Neural crest cell (in vitro differentiated cells): Measurements from ENCODE around the gene MORC4. TPM values are rescaled to one million over a fixed set of nuclear protein-coding genes. Genes with fewer than 3 reads are reported as not detected.
A peak's percentile ranks its signal among the peaks of the same experiment; 100 is the strongest.

Source experiments
- DNase-seq: peaks from one replicate; pipeline ENCODE4 v3.0.0; 2021; ENCODE audit warnings: low read depth, mixed read lengths, low spot score
- H3K27ac Mint-ChIP-seq: one replicate; pipeline ENCODE4 v1.8.0; 2021; ENCODE audit warnings: mild to moderate bottlenecking, mixed read lengths; ENCODE audit not compliant: unreplicated experiment
- H3K27me3 Mint-ChIP-seq: 2 replicates; pipeline ENCODE4 v1.8.0; 2021; ENCODE audit warnings: low read depth, mild to moderate bottlenecking, mixed read lengths
- H3K36me3 Mint-ChIP-seq: 2 replicates; pipeline ENCODE4 v1.8.0; 2021; ENCODE audit warnings: low read depth, mild to moderate bottlenecking, mixed read lengths
- H3K4me1 Mint-ChIP-seq: 2 replicates; pipeline ENCODE4 v1.8.0; 2021; ENCODE audit warnings: mixed read lengths
- H3K4me3 Mint-ChIP-seq: one replicate; pipeline ENCODE4 v1.8.0; 2021; ENCODE audit warnings: mild to moderate bottlenecking, mixed read lengths
- H3K9me3 Mint-ChIP-seq: 2 replicates; pipeline ENCODE4 v1.8.0; 2021; ENCODE audit warnings: mixed read lengths
- total RNA-seq: library from RNA; stranded (reverse); gene quantifications from 2 replicates; pipeline ENCODE4 v1.2.1, GENCODE V29; 2021
- TF ChIP-seq, protein P1 (sequence below): fragments of 200-600 bp; sonication (generic); conservative IDR thresholded peaks from 2 replicates; pipeline ENCODE4 v1.5.0; 2021; ENCODE audit warnings: antibody characterized with exemption, mild to moderate bottlenecking

The MORC4 gene
- total RNA-seq, 1 donor from 2014 or later: 10.1 TPM

- H3K36me3 Mint-ChIP-seq: no peaks in the 10 kb centered on the region
- no peaks in the 10 kb centered on the region for H3K9me3 Mint-ChIP-seq
- DNase-seq: no peak
- H3K27ac Mint-ChIP-seq: no peak overlapping the region
- H3K27me3 Mint-ChIP-seq: no peaks in the 10 kb centered on the region
- no peaks in the 10 kb centered on the region for H3K4me1 Mint-ChIP-seq
- TF ChIP-seq, protein P1, sequence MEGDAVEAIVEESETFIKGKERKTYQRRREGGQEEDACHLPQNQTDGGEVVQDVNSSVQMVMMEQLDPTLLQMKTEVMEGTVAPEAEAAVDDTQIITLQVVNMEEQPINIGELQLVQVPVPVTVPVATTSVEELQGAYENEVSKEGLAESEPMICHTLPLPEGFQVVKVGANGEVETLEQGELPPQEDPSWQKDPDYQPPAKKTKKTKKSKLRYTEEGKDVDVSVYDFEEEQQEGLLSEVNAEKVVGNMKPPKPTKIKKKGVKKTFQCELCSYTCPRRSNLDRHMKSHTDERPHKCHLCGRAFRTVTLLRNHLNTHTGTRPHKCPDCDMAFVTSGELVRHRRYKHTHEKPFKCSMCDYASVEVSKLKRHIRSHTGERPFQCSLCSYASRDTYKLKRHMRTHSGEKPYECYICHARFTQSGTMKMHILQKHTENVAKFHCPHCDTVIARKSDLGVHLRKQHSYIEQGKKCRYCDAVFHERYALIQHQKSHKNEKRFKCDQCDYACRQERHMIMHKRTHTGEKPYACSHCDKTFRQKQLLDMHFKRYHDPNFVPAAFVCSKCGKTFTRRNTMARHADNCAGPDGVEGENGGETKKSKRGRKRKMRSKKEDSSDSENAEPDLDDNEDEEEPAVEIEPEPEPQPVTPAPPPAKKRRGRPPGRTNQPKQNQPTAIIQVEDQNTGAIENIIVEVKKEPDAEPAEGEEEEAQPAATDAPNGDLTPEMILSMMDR: no peak
- no peak overlapping the region for H3K4me3 Mint-ChIP-seq
These were observed 97.3 kb downstream of the MORC4 start for GRCh38 chrX:106902684-106903083.

- H3K27ac Mint-ChIP-seq: no peak overlapping the region
- H3K4me3 Mint-ChIP-seq: no peak overlapping the region
- TF ChIP-seq, protein P1: no peak
- H3K4me1 Mint-ChIP-seq: no peaks in the 10 kb centered on the region
- H3K27me3 Mint-ChIP-seq: no peaks in the 10 kb centered on the region
- H3K9me3 Mint-ChIP-seq: no peaks in the 10 kb centered on the region
- no peaks in the 10 kb centered on the region for H3K36me3 Mint-ChIP-seq
- no peak for DNase-seq
These were observed 98.2 kb downstream of the MORC4 start for GRCh38 chrX:106901781-106902219.

- Mint-ChIP-seq H3K36me3 (no peaks in the 10 kb centered on the region), H3K4me1 (no peaks in the 10 kb centered on the region), H3K4me3 (no peak overlapping the region), H3K9me3 (peaks cover under 1% of the 10 kb centered on the region), H3K27ac (no peak overlapping the region), H3K27me3 (no peaks in the 10 kb centered on the region)
- TF ChIP-seq, protein P1: no peak
- no peak for DNase-seq
These were observed 98.7 kb downstream of the MORC4 start for GRCh38 chrX:106901341-106901740.

DNA sequence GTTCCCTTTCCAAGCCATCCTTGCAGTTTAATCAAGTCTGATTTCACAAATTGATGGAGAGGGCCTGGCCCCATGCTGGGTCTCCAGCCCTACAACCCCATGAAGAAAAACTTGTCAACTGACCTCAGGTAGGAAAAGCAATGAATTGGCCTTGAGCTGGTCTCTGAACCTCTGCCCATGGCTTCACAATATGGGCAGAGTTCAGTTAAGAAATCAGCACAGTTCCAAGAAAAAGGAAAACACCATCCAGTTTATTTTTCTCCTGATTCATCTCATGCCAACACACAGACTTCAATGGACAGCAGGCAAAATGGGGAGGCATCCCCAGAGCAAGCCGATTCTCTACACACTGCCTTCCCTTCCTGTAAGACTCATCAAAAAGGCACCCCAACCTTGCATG lies 100.2 kb downstream of the MORC4 start:
- H3K4me1 Mint-ChIP-seq: no peaks in the 10 kb centered on the region

DNA sequence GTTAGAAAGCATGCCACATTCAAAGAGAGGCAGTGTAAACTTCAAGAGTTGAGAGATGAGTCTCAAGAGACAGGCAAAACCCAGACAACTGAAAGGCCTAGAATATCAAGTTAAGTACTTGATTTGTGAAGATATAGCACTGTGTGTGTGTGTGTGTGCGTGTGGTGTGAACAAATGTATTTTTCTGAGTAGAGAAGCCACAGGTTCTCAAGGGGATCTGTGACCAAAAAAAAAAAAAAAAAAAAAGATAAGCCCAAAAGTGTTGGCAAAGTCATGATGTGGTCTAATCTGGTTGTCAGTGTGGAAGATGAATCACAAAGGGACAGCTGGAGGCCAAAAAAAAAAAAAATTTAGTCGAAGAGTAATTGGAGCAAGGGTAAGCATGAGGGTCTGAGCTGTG lies 100.7 kb downstream of the MORC4 start:
- Mint-ChIP-seq H3K27me3 (no peaks in the 10 kb centered on the region), H3K4me1 (no peaks in the 10 kb centered on the region), H3K9me3 (peaks cover 2% of the 10 kb centered on the region), H3K27ac (no peak overlapping the region), H3K4me3 (no peak overlapping the region), H3K36me3 (no peaks in the 10 kb centered on the region)
- DNase-seq: no peak
- TF ChIP-seq, protein P1: no peak

More for the DNA sequence above, 100.2 kb downstream of the MORC4 start:
- no peak for DNase-seq
- H3K4me3 Mint-ChIP-seq: no peak overlapping the region
- H3K27me3 Mint-ChIP-seq: no peaks in the 10 kb centered on the region
- peaks cover 2% of the 10 kb centered on the region for H3K9me3 Mint-ChIP-seq
- no peak overlapping the region for H3K27ac Mint-ChIP-seq
- no peaks in the 10 kb centered on the region for H3K36me3 Mint-ChIP-seq
- TF ChIP-seq, protein P1: no peak

DNA sequence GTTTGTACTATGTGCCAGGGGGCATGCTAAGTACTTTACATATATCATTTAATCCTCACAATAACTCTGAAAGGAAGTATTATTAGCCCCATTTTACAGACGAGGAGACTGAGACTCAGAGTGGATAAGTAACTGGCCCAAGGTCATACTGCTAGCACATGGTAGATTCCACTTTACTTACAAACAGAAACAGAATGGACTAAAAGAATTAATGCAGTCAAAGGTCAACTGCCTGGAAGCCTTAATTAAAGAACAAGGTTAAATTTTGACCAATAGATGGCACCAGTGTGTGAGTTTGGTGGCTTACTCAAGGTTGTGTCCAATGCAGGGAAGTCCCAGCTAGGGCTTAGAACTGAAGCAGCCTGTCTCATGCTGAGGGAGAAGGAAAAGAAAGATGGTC lies 101.5 kb downstream of the MORC4 start:
- Mint-ChIP-seq H3K27me3 (no peaks in the 10 kb centered on the region), H3K4me3 (no peak overlapping the region), H3K9me3 (peaks cover 2% of the 10 kb centered on the region), H3K4me1 (no peaks in the 10 kb centered on the region), H3K36me3 (no peaks in the 10 kb centered on the region), H3K27ac (no peak overlapping the region)
- TF ChIP-seq, protein P1: peak; percentile 53
- no peak for DNase-seq
